HG03066 (cell line): ENCODE measurements around the gene IQUB.
A peak's percentile ranks its signal among the peaks of the same experiment; 100 is the strongest.
"Not testable (repeated sequence)": the region's sequence is repeated elsewhere in the genome, so short reads cannot be mapped to it uniquely, and the experiment has no call there.

Source experiments
- ATAC-seq: cut with Tn5 transposase; IDR thresholded peaks from one replicate; pipeline ENCODE4 v1.9.1; 2021; ENCODE audit warnings: low read depth; ENCODE audit not compliant: unreplicated experiment

Gene IQUB

DNA sequence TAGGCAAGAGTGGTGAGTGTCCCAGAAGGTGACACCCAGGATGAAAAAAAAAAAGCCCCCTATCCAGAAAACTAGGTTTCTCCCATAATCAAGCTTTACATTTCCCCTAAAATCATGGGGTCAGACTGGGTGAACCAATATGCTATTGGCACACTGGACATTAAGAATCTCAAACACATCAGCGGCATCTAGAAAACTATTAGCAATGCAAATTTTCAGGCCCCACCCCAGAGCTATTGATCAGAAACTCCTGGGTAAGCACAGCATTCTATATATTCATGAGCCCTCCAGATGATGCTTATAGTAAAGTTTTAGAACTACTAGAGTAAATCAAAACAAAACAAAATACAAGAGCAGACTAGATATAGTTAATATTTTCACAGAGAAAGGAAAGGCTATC lies 36.4 kb downstream of the IQUB start:
- no peak for ATAC-seq

DNA sequence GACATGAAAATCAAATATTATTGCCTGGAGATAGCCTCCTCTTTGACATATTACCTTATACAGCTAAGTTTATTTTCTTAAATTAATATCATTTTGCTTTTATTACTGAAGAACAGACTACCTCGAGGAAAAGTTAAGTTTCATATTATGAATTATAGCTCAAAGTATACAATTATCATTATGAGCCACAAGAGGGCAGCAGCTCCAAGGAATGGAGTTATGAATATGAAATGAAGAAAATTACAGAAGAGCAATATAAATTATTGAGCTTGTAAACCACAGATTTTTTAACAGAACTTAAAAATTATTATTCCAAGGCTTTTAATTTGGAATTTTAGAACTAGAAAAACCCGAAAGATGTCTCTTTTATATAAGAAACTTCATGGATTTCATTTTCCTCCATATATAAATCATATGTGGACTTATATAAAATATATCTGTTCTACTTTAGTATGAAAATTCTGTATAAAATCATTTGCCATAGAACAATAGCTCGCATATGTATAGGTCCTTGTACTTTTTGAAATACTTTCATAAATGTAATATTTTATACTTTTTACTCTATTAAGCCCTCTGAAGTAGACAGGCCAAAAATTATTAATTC lies 40.1 kb downstream of the IQUB start:
- ATAC-seq, result peak; percentile 61

DNA sequence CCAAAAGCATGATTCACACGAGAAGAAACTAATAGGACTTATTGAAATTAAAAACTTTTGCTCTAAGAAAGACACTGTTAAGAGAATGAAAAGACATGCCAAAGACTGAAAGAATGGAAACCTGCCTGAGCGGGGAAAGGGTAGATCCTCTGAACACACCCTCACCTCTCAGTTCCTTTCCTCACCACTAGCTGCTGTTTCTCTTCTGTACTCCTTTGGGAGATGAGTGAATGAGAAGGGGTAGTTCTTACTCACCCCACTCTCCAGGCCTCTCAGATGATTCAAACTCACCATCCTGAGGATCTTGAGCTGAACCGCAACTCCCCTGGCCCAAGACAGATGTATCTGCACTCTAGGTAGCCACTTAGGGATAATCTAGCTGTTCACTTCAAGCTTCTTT lies 41.9 kb downstream of the IQUB start:
- ATAC-seq, result no peak

DNA sequence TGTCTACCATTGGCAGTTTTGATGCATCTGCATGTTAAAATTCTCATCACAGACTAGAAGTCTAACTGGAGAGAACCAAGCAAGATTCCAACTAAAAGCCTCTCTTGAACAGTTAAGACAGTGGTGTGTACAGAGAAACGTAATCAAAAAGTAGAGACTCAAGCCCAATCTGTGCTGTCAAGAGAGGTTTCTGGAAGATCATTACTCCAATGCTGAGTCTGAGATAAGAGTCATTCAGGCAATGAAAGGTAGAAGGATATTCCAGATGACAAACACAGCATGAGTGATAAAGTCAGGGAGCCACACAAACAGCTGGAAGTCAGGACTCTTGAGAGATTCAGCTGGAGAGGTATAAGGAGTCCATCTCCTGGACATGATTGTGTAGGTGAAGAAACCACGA lies 48.7 kb downstream of the IQUB start:
- ATAC-seq, result no peak

DNA sequence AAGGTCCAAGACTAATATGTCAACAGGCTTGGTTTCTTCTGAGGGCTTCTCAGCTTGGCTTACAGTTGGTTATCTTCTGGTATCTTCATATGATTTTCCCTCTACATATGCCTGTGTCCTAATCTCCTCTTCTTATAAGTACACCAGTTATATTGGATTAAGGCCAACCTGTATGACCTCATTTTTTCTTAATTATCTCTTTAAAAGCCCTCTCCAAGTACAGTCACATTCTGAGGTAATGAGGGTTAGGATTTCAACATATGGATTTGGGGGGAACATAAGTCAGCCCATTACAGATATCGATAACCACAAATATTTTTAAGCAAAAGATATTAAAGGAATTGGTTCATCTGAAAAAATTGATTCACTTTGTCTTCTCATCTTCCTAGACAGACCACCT lies 49.2 kb downstream of the IQUB start:
- ATAC-seq, result no peak

DNA sequence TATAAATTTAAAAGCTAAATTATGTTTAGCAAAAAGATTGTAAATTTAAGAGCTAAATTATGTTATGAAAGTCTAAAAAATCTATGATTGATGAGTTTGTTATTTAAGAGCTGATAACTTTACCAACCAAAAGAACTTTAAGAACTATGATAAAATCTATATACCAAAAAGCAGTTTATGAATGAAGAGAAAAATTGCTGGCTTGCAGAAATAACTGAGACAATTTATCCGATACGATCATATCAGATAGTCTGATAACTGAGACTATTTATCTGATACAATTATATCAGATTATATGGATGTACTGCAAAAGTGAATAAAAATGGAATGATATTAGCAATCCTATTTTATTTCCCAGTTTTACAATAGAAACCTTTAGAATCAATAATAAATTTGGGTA lies 50.2 kb downstream of the IQUB start:
- no peak for ATAC-seq

DNA sequence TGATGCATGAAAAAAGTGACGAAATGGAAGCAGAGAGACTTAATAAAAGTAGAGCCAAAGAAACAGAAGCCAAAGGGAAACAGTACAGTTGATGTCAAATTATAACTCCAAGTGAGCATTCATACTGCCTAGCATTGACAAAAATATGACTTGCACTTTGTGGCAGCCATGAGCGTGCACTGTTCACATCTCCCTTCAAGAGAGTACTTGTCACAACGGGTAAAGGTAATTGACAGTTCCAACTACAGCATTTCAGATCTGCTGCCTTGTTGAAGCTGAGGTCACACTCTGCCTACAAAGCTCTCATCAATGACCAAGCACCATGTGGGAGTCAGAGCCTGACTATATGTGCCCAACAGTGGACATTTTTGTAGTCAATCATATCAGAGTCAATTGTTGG lies 54.3 kb downstream of the IQUB start:
- ATAC-seq, result no peak

DNA sequence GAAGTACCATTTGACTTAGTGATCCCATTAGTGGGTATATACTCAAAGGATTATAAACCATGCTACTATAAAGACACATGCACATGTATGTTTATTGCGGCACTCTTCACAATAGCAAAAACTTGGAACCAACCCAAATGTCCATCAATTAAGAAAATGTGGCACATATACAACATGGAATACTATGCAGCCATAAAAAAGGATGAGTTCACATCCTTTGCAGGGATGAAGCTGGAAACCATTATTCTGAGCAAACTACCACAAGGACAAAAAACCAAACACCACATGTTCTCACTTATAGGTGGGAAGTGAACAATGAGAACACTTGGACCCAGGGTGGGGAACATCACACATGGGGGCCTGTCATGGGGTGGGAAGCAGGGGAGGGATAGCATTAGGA lies 56.3 kb downstream of the IQUB start:
- not testable (repeated sequence) for ATAC-seq

DNA sequence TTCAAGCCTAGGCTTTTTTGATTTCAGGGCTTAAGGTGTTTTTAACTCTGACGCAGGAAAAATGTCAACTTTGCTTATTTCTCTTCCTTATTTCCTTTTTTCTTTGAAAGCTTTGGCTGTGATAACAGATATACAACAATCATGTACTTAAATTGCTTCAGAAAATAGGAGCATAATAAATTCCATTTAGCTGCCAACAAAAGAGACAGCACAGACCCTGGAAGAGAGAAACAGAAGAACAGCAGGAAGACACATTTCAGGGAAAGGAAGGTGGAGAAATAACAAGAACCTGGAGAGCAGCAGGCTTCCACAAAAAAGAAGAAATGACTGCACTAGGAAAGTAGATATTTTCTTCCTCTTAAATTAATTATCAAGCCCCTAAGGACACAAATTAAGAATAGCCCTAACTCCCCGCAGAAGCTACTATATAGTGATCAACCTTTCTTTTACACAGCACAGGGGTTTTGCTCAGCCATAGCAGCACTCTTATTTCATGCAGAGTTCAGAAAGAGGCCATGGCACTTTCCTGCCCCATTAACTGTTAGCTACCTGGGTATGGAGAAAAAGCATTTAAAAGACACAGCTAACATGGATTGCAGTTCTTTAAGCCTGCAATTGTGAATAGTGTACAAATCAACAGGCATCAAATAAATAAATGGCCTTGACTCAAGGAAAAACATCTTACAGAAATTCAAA lies 61.5 kb downstream of the IQUB start:
- ATAC-seq, result no peak

DNA sequence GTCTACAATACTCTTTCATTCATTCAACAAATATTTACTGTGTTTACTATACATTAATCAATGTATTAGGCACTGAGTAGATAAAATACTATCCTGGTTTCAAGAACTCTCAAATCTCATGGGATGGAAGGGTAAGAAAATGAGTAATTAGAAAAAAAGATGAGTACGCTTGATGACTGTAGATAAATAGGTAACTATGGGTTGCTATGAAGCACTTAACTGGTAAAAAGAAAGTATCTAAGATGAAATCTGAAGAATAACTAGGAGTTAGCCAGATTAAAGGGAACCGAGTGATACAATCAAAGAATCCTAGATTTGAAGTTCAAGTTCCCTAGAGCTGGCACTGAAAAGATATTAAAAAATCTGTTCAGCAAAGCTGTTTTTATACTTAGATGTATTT lies 62.1 kb downstream of the IQUB start:
- no peak for ATAC-seq

DNA sequence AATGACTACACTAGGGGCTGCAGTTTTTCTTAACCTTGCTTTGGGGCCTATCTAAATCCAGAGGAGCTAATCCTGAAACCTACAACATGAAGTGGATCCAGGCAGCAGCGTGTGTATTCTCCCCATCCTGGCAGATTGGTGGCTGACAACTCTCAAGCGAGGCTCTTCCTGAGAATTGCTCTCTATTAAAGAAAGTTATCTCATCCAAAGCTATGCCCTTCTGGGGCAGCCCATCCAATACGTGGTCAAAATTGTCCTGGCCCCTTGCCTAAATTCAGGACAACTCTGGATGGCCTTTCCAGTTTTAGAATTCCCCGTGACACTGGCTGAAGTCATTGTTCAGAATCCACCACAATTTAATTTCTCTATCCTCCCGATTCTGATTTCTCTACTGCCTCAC lies 66.1 kb downstream of the IQUB start:
- no peak for ATAC-seq

DNA sequence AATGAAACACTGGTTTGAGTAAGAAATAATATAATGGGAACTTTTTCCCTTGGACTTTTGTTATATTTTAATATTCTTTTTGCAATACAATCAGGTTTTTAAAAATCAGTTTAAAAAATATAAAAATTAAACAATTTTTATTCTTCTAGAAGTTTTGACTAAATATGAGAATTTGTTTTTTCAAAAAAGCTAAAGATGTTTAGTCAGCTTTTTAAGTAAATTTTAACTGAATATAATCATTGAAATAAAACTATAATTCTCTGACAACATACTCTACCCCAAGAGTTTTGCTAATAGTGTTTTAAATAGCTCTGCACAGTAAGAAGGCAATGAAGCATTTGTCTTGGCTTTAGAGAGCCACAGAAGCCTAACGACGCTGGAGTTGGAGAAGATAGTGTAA lies 70.5 kb downstream of the IQUB start:
- no peak for ATAC-seq

DNA sequence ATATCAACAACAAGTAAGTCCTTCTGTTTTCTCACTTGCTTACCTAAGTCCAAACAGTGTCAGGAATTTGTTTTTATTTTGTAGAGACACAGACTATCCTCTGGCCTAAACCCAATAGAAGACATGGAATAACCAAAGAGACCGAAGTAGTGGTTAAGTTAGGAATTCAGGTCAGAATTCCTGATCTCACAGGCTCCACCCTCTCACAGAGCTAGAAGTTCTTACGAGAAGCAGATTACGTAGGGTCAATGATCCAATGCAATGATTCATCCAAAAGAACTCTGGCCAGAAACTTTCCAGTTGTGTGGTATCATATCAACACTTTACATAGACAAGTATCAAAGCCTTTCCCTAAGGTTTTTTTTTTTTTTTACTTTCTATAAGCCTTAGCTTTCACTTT lies 73.8 kb downstream of the IQUB start:
- no peak for ATAC-seq

DNA sequence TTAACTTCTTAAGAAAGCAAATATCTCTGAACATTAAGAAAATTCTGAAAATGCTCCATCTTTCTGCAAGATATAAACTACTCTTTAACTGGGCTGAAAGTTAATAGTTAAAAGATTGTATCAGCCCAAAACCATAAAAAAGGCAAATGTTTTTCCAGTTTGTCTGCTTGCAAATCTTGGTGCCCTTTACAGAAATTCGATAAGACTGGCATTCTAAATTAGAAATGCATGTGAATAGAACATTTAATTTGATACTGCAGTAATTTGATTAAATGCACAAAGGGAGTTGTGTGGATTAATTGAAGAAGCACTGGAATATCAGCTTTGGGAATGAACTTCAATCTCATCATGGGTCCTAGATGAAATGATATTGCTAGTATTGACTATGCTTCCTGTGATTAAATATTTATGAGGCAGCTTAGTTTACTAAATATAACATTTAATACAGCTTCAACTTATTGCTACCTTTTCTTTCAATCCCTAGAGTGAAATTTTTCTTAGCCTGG lies 78.4 kb downstream of the IQUB start:
- no peak for ATAC-seq

DNA sequence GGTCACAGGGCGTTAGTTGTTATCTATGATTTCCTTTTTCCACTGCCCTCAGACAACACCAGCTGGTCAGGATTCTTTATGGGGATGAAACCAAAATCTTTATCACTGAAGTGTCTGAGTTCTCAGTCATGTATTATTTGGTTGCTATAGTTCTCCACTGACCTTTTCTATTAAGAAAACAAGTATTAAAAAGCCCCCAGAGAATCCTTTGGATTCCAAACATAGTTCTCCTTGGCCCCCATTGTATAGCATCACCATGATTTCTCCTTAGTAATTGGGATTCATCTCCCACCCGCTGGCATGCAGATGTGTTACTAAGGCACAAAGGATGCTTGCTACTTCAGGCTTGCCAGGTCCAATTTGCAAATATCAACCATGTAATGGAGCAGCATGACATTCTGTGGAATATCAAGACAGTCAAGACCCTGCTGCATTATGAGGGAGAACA lies 94.3 kb downstream of the IQUB start:
- no peak for ATAC-seq

DNA sequence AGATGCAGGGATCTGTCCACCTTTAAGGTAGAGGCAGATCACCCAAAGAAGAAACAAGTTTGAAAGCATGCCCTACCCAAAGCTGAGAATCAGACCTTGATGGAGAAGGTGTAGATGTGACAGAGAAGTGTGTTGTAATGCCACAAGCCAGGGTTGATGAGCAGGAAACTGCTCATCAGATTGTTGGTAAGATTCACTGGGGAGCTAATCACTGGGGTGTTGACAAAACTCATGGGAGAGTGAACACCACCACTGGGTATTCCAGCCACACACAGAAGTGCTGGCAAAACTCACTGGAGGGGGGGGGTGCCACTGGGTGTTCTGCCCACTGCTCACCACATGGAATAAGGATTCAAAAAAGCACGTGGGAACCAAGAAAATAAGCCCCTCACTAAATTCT lies 95.2 kb downstream of the IQUB start:
- ATAC-seq, result no peak

DNA sequence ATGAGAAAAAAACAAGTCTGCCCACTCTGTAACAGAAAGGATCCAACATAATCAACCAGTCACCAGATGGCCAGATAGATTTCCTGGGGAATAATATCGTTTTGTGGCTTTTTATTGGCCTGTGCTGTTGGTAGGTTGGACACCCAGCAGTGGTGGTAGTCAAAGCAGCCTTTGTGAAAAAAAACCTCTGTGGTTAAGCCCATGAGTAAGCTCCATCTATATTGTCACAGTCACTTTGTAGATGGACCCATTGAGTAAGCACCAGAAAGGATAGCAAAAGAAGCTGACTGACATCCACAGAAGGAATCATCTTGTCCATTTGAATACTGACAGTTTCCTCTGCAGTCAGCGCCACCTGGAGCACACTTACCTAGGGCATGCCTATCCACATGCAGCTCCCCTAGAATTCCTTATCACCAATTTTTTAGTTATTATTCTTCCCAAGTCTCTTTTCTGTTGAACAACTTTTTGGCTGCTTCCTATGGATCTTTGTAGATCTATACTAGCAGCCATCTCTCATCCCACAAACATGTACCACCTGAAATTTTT lies 96.9 kb downstream of the IQUB start:
- no peak for ATAC-seq

DNA sequence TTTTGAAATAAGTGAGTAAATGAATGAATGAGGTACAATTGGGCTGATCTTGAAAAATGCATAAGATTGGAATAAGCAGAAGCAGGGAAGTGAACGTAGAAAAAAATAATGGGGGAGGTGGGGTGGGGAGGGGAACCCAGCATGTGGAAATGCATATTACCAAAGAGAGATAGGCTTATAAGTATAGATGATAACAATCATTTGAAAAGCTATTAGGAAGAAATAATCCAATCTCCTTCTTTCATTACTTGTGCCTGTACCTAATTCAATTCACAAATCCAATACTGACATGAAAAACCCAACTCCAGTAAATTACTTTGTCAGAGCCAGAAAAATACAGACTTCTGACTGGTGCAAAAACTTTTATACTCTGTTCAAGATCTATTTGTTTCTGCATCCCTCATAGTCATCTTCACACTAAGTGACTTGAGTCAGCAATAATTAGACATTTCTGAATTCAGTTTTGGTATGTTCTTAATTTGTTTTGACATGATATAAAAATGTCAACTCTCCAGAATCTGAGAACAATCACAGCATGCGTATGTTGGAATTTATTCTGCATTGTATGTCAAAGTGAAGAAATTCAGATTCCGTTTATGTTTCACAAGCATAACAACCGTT lies 99.2 kb downstream of the IQUB start:
- no peak for ATAC-seq

DNA sequence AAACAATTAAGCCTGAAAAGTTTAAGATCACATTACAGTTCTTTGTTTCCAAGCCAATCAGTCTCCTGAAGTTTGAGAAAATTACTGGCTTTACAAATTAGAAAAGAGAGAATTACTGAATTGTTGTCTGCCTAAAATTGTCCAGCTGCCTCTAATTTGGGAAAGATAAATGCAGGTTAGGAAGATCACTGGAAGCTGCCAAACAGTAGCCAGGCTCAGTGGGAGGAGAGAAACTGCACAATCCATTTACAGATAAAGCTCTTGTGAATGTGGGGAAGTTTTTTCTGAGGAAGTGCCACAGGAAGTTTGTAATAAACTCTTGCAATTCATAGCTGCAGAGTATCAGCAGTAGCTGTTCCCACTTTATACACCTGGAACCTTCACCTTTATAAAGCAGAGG lies 100.7 kb downstream of the IQUB start:
- no peak for ATAC-seq

DNA sequence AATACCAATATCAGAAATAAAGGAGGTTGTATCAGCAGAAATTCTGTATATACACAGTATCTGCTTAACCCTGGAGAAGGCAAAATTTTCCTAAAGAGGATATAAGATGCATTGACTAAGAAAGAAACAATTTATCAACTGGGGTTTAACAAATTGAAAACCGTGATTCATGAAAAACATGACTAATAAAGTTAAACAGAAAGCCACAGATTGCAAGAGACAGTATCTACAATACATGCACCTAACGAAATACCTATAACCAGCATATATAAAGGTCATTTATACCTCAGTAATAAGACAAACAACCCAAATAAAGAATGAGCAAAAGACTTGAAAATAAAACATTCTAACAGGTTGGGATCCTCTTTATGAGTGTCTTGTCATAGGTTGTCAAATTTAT lies 101.8 kb downstream of the IQUB start:
- no peak for ATAC-seq

DNA sequence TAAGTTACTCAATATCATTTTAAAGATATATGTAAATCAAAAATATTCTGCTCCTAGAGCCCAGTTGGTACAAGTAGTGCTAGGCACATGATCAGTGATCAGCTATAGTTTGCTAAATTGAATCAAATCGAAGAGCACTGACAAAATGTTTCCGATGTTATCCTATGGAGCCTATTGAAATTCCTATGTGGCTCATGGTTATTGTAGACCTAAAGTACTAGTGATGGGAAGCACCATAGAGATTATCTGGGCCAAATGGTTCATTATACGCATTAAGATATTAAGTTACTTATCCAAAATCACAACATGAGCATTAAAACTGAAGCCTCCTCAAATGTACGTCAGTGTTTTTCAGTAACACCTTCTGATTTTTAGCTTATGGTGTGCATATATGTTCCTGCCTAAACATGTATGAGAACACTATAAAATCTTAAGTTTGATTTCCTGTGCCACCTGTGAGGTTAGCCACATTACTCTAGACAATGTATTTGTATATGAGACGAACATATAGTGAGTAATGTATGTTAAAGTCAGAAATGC lies 103.2 kb downstream of the IQUB start:
- no peak for ATAC-seq
